CD4-positive, alpha-beta T cell (primary cell): Measurements from ENCODE around the gene BEX3. TPM values are rescaled to one million over a fixed set of nuclear protein-coding genes. Genes with fewer than 3 reads are reported as not detected.
"Not testable (repeated sequence)": the region's sequence is repeated elsewhere in the genome, so short reads cannot be mapped to it uniquely, and the experiment has no call there.

Experiments
- ATAC-seq: fragments of 200-7000 bp; cut with Tn5 transposase; one replicate; pipeline ENCODE4 v1.10.0; 2022; ENCODE audit warnings: mild to moderate bottlenecking; ENCODE audit not compliant: poor library complexity
- CTCF ChIA-PET: fragments of 350-600 bp; sonication (Branson Sonifier 250); formaldehyde crosslinking; loops from one replicate; lab custom pipeline; 2021; ENCODE audit warnings: antibody characterized with exemption, inconsistent platforms; lab: Charles Lee
- POLR2A ChIA-PET: fragments of 350-600 bp; sonication (Branson Sonifier 250); formaldehyde crosslinking; loops from one replicate; lab custom pipeline; 2021; ENCODE audit warnings: antibody characterized with exemption, inconsistent platforms; lab: Charles Lee
- DNase-seq, 14 experiments: peaks; one replicate each; pipeline ENCODE4 v3.0.0-alpha.2; 2013 to 2020; ENCODE audit warnings: mixed read lengths in 2 of 14
- H3K27ac ChIP-seq, 2 donors: one replicate each; pipeline versions ENCODE4 v1.5.1 to v1.7.0; 2013; ENCODE audit warnings: low read length in 2 of 2, low read depth in 1 of 2, mild to moderate bottlenecking in 1 of 2
- H3K27me3 ChIP-seq, 2 experiments: 1 replicate in 1 of 2; 2 replicates in 1 of 2; pipeline versions ENCODE4 v1.6.1 to v1.7.0; 2013; ENCODE audit warnings: low read length in 2 of 2, control low read depth in 1 of 2, mild to moderate bottlenecking in 1 of 2, moderate library complexity in 1 of 2; ENCODE audit not compliant: insufficient read depth in 2 of 2, control insufficient read depth in 1 of 2
- H3K36me3 ChIP-seq: one replicate; pipeline ENCODE4 v1.6.1; 2013; ENCODE audit warnings: low read length, control low read depth; ENCODE audit not compliant: insufficient read depth
- H3K4me1 ChIP-seq: one replicate; pipeline ENCODE4 v1.6.1; 2013; ENCODE audit warnings: low read length, control low read depth; ENCODE audit not compliant: insufficient read depth
- H3K4me3 ChIP-seq: one replicate; pipeline ENCODE4 v1.5.1; 2013; ENCODE audit warnings: mild to moderate bottlenecking, low read length, moderate library complexity
- H3K9me3 ChIP-seq, 2 experiments: 1 replicate in 1 of 2; 2 replicates in 1 of 2; pipeline versions ENCODE4 v1.6.1 to v1.7.0; 2013; ENCODE audit warnings: low read length in 2 of 2, mild to moderate bottlenecking in 2 of 2, control low read depth in 1 of 2, moderate library complexity in 1 of 2; ENCODE audit not compliant: control insufficient read depth in 1 of 2, insufficient read depth in 1 of 2
- H3K27ac Mint-ChIP-seq: one replicate; pipeline ENCODE4 v1.8.0; 2020; ENCODE audit warnings: mixed read lengths
- H3K27me3 Mint-ChIP-seq: one replicate; pipeline ENCODE4 v1.8.0; 2021; ENCODE audit warnings: mixed read lengths
- H3K36me3 Mint-ChIP-seq: one replicate; pipeline ENCODE4 v1.8.0; 2021; ENCODE audit warnings: low read depth, mixed read lengths
- H3K4me1 Mint-ChIP-seq: one replicate; pipeline ENCODE4 v1.8.0; 2021; ENCODE audit warnings: low read depth, mixed read lengths
- H3K4me3 Mint-ChIP-seq: one replicate; pipeline ENCODE4 v1.8.0; 2020; ENCODE audit warnings: mild to moderate bottlenecking, mixed read lengths
- H3K9me3 Mint-ChIP-seq: one replicate; pipeline ENCODE4 v1.8.0; 2020; ENCODE audit warnings: mixed read lengths
- intact Hi-C, 2 experiments: fragments of 100-400 bp; cut with DNase I in 1 of 2; cut with micrococcal nuclease in 1 of 2; formaldehyde crosslinking; loops; one replicate each; pipeline versions ENCODE4 v1.15.1 to v1.9.0; 2023 to 2025; cut with DNase I, micrococcal nuclease
- total RNA-seq, 174 experiments: library from RNA in 2 of 174; stranded (reverse) in 2 of 174; gene quantifications; one replicate each; pipeline ENCODE4 v1.2.3 and lab custom pipeline; 2021 to 2026
- TF ChIP-seq, protein P1 (sequence below): fragments of 200-600 bp; IDR thresholded peaks from one replicate; pipeline ENCODE4 v1.8.0; 2022; ENCODE audit warnings: antibody characterized with exemption, mild to moderate bottlenecking

Gene BEX3
- total RNA-seq, 2 experiments from 2014 or later, result 13.9 to 15.7 TPM

GRCh38 chrX:103406256-103406655, 29.9 kb downstream of the BEX3 start:
- Mint-ChIP-seq H3K4me3 (no peak overlapping the region), H3K4me1 (peaks cover 16% of the 10 kb centered on the region), H3K27ac (no peak overlapping the region), H3K9me3 (no peaks in the 10 kb centered on the region), H3K27me3 (peaks cover 26% of the 10 kb centered on the region), H3K36me3 (no peaks in the 10 kb centered on the region)
- no peak for ATAC-seq
- CTCF ChIA-PET, result no interaction called here
- Histone ChIP-seq H3K27ac (no peak overlapping the region), H3K9me3 (no peaks in the 10 kb centered on the region), H3K4me3 (no peak overlapping the region), H3K36me3 (no peaks in the 10 kb centered on the region), H3K27me3 (no peaks in the 10 kb centered on the region), H3K4me1 (peaks cover 7% of the 10 kb centered on the region)
- intact Hi-C loops, result no loop called here
- TF ChIP-seq, protein P1, sequence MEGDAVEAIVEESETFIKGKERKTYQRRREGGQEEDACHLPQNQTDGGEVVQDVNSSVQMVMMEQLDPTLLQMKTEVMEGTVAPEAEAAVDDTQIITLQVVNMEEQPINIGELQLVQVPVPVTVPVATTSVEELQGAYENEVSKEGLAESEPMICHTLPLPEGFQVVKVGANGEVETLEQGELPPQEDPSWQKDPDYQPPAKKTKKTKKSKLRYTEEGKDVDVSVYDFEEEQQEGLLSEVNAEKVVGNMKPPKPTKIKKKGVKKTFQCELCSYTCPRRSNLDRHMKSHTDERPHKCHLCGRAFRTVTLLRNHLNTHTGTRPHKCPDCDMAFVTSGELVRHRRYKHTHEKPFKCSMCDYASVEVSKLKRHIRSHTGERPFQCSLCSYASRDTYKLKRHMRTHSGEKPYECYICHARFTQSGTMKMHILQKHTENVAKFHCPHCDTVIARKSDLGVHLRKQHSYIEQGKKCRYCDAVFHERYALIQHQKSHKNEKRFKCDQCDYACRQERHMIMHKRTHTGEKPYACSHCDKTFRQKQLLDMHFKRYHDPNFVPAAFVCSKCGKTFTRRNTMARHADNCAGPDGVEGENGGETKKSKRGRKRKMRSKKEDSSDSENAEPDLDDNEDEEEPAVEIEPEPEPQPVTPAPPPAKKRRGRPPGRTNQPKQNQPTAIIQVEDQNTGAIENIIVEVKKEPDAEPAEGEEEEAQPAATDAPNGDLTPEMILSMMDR, result no peak
- DNase-seq, result no peak
- POLR2A ChIA-PET, result no interaction called here

DNA sequence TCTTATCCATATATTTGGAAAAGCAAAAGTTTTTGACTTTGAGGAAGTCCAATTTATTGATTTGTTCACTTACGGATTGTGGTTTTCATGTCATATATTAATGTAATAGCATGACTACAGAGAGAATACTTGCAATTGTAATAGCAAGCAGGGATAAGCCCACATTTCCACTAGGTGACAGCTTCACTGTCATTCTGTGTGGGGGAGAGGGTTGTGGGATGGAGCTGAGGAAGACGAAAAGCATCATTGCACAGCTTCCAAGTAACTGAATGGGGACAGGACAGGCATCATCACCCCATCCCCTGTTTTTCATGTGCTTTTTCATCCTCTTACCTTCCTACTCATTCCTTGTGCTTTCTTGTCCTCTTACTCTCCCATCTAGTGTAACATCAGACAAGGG, 31.4 kb downstream of the BEX3 start:
- no peak overlapping the region for H3K4me3 ChIP-seq
- TF ChIP-seq, protein P1, result no peak
- no peaks in the 10 kb centered on the region for H3K27me3 ChIP-seq
- no peaks in the 10 kb centered on the region for H3K9me3 Mint-ChIP-seq
- no peaks in the 10 kb centered on the region for H3K9me3 ChIP-seq
- H3K27ac ChIP-seq, result no peak overlapping the region
- intact Hi-C loops, result no loop called here
- peaks cover 16% of the 10 kb centered on the region for H3K4me1 Mint-ChIP-seq
- ATAC-seq, result no peak
- DNase-seq, result no peak
- CTCF ChIA-PET, result no interaction called here
- POLR2A ChIA-PET, result no interaction called here
- H3K36me3 Mint-ChIP-seq, result no peaks in the 10 kb centered on the region
- no peak overlapping the region for H3K27ac Mint-ChIP-seq
- peaks cover 26% of the 10 kb centered on the region for H3K27me3 Mint-ChIP-seq
- H3K4me3 Mint-ChIP-seq, result no peak overlapping the region
- H3K4me1 ChIP-seq, result peaks cover 7% of the 10 kb centered on the region
- H3K36me3 ChIP-seq, result no peaks in the 10 kb centered on the region

DNA sequence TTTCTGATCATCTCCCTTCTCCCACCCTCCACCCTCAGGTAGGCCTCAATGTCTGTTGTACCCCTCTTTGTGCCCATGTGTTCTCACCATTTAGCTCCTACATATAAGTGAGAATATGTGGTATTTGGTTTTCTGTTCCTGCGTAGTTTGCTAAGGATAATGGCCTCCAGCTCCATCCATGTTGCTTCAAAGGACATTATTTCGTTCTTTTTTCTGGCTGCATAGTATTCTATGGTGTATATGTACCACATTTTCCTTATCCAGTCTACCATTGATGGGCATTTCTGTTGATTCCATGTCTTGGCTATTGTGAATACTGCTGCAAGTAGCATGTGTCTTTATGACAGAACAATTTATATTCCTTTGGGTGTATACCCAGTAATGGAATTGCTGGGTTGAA, 35.4 kb downstream of the BEX3 start:
- H3K4me1 Mint-ChIP-seq, intact Hi-C loops: not testable (repeated sequence)

DNA sequence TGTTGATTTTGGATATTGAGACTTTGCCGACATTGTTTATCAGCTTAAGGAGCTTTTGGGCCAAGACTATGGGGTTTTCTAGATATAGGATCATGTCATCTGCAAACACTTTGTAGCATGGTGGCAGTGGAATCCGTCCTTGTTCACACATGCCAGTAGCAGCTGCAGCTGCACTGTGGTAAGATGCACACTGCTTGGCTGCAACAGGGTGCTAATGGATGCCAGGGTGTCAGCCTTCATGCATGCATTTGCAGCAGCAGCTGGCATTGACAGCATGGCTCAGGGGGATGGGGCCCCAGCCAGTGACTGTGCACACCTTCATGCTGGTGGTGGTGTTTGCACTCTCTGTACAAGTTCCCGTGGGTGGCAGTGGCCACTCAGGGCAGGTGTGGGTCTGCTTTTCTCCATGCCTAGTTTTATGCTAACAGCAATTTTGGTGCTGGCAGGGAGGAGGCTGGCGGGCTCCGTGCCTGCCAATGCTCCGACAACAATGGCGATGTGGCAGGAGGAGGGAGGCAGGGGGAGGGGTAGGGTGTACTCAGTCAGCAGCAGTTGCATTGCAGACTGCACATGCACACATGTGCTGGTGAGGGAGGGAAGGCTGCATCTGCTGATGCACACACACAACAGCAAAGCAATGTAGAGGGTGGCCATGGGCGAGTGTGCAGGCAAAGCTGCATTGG, 37.5 kb downstream of the BEX3 start:
- H3K27me3 Mint-ChIP-seq, result peaks cover 10% of the 10 kb centered on the region
- H3K36me3 ChIP-seq, result no peaks in the 10 kb centered on the region
- H3K4me3 Mint-ChIP-seq, result no peak overlapping the region
- ChIA-PET POLR2A (no interaction called here), CTCF (no interaction called here)
- ATAC-seq (no peak), DNase-seq (no peak)
- H3K9me3 Mint-ChIP-seq, result no peaks in the 10 kb centered on the region
- no peak overlapping the region for H3K27ac Mint-ChIP-seq
- no peak overlapping the region for H3K4me3 ChIP-seq
- H3K36me3 Mint-ChIP-seq, result no peaks in the 10 kb centered on the region
- no peaks in the 10 kb centered on the region for H3K4me1 ChIP-seq
- TF ChIP-seq, protein P1, result no peak
- H3K9me3 ChIP-seq, result no peaks in the 10 kb centered on the region
- no peaks in the 10 kb centered on the region for H3K4me1 Mint-ChIP-seq
- intact Hi-C loops, result no loop called here
- no peaks in the 10 kb centered on the region for H3K27me3 ChIP-seq
- H3K27ac ChIP-seq, result no peak overlapping the region

More for the DNA sequence above, 35.4 kb downstream of the BEX3 start:
- CTCF ChIA-PET, result interaction anchor here (0.6 kb wide), 1 partner anchor 385 kb away, joined by 3 read pairs; no protein-coding TSS in a partner anchor
- ATAC-seq, H3K27ac Mint-ChIP-seq, DNase-seq, H3K4me3 ChIP-seq, H3K27ac ChIP-seq, H3K9me3 Mint-ChIP-seq, H3K27me3 Mint-ChIP-seq, H3K36me3 ChIP-seq, H3K27me3 ChIP-seq, H3K4me1 ChIP-seq, H3K9me3 ChIP-seq, H3K36me3 Mint-ChIP-seq, POLR2A ChIA-PET, H3K4me3 Mint-ChIP-seq: not testable (repeated sequence)
